GM21360 (cell line): ENCODE measurements around the gene B3GALT6.
"Not testable (repeated sequence)": the region's sequence is repeated elsewhere in the genome, so short reads cannot be mapped to it uniquely, and the experiment has no call there.

ENCODE experiments used
- ATAC-seq: cut with Tn5 transposase; IDR thresholded peaks from one replicate; pipeline ENCODE4 v1.9.1; 2021; ENCODE audit warnings: mild to moderate bottlenecking, moderate library complexity; ENCODE audit not compliant: unreplicated experiment

The B3GALT6 gene

DNA sequence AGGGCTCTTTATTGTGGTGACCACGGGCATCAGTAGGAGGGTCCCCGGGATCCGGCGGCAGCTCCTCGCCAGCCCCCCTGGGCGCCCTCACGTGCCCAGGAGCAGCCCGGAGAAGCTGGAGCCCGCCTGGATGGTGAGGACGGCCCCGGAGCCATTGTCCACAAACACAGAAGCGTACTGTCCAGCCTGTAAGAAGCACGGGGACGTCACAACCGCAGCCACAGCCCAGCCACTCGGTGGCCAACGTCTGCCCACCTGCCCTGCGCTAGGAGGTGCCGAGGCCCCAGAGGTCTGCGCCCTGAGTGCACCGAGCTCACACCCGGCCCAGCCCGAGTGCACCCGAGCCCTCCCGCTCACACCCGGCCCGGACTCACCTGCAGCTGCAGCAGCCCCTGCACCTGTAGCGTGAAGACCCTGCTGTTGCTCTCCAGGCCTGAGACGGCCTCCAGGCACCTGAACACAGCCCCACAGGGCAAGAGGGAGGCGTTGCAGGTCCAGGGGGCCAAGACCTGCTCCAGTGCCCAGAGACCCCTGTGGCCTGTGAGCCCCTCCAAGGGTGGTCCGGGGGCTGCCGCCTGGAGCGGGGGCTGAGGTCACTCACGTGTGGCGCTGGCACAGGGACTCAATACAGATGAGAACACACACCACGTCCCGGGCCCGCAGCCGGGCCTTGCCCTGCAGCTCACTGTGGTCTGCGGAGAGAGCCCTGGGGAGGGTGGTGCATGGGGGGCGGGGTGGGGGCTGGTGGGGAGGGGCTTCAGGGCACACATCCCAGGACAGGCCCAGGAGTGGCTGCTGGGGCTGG lies 10.6 kb downstream of the B3GALT6 start:
- ATAC-seq = no peak

- no peak for ATAC-seq
Observed at GRCh38 chr1:1243266-1243660, 11.2 kb downstream of the B3GALT6 start.

- ATAC-seq = no peak
Observed at GRCh38 chr1:1243807-1244191, 11.8 kb downstream of the B3GALT6 start.

- ATAC-seq = no peak
Observed at GRCh38 chr1:1244192-1244811, 12.3 kb downstream of the B3GALT6 start.

- no peak for ATAC-seq
Observed at GRCh38 chr1:1245178-1245816, 13.3 kb downstream of the B3GALT6 start.

GRCh38 chr1:1245817-1246576 lies 14.0 kb downstream of the B3GALT6 start:
- no peak for ATAC-seq

GRCh38 chr1:1246577-1247340 lies 14.7 kb downstream of the B3GALT6 start, which contains the start of gene C1QTNF12:
C1QTNF12 (minus strand) TSS chr1:1246722; CDS start chr1:1246690, 32 bp downstream.
- ATAC-seq = no peak

GRCh38 chr1:1247341-1247913 lies 15.4 kb downstream of the B3GALT6 start:
- no peak for ATAC-seq

- not testable (repeated sequence) for ATAC-seq
Observed at GRCh38 chr1:1248009-1248913, 16.2 kb downstream of the B3GALT6 start.

GRCh38 chr1:1250786-1251284 lies 18.8 kb downstream of the B3GALT6 start:
- no peak for ATAC-seq

GRCh38 chr1:1253314-1253713 lies 21.3 kb downstream of the B3GALT6 start:
- no peak for ATAC-seq

DNA sequence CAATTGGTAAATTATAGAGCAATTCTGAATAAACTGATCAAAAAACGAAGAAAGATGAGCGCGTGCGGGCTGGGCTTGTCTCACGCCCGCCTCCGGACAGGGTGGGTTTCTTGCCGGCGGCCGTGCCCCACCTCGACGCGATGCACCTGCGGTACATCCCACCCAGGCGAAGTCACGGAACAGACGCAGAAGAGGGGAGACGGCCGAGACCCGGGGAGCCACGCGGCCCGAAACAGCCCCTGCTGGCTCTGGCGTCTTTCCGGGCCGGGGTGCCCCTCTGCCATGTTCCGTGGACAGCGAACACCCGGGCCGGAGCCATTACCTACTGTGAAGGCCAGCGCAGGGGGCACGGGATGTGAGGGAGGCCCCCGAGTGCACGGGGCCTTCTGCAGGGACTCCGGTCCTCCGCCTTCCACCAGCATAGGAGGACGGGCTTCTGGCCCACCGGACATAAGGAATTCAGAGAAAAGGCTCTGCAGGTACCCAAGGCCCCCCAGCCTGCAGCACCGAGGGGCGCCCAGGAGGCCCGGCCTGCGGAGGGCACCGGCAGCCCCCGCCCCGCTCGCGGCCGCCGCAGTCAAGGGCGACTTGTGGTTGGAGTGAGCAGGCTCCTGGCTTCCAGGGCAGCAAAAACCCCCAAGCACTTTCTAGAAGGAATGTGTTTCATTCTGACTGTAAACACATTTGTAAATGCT lies 22.1 kb downstream of the B3GALT6 start:
- ATAC-seq = no peak

- no peak for ATAC-seq
Observed at GRCh38 chr1:1254667-1254998, 22.6 kb downstream of the B3GALT6 start.

- no peak for ATAC-seq
Observed at GRCh38 chr1:1255078-1255477, 23.0 kb downstream of the B3GALT6 start.

DNA sequence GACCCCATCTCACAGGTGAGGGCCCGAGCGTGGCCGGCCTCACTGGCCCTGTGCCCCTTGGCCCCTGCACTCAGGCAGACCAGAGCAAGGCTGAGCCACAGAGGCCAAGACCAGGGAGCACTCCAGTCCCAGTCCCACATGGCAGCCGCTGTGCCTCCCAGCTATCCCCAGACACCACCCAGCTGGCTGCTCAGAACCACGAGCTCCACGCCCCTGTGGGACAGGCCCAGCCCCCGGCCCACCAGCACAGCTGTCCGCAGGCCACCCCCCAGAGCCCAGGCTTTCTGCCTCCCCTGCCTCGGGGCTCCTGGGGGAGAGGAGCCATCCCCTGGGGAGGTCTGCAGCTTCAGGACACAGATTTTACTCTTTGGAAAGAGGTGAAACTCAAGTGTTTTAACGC lies 23.6 kb downstream of the B3GALT6 start:
- ATAC-seq = no peak

GRCh38 chr1:1256956-1257871 lies 25.2 kb downstream of the B3GALT6 start:
- no peak for ATAC-seq

DNA sequence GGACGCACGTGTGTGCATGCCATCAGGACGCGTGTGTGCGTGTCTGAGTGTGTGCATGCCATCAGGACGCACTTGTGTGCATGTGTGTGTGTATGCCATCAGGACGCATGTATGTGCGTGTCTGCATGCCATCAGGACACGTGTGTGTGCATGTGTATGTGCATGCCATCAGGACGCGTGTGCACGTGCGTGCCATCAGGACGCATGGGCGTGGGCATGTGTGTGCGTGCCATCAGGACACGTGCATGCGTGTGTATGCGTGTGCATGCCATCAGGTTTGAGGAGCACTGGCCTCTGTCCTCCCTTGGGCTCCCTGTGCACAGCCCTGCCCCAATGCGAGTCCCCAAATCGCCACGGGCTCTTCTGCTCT lies 27.1 kb downstream of the B3GALT6 start:
- ATAC-seq = no peak
